OCI-LY7 (cell line): ENCODE results near the gene ANKUB1.

Experiments
- CTCF ChIP-seq: fragments of 200-600 bp; sonication (generic); conservative IDR thresholded peaks from 2 replicates; pipeline ENCODE4 v1.5.1; 2014; ENCODE audit warnings: mild to moderate bottlenecking, antibody characterized with exemption, low read length, moderate library complexity, mixed read lengths
- EZH2phosphoT487 ChIP-seq: fragments of 200-600 bp; sonication (generic); IDR thresholded peaks from 2 replicates; pipeline ENCODE4 v1.6.1; 2018; ENCODE audit warnings: low read depth, borderline replicate concordance, mild to moderate bottlenecking, mixed run types, antibody characterized with exemption, low read length, moderate library complexity, mixed read lengths

GRCh38 chr3:149752788-149753136 lies 39.6 kb downstream of the ANKUB1 start:
- TF ChIP-seq CTCF (0 out of 2 replicates have a peak, but pooled peaks have one; percentile 38), EZH2phosphoT487 (no peak)
